Lung microvascular endothelial cell (primary cell): ENCODE data around the gene DAB2IP. TPM values are rescaled to one million over a fixed set of nuclear protein-coding genes. Genes with fewer than 3 reads are reported as not detected.
"Not testable (repeated sequence)": the region's sequence is repeated elsewhere in the genome, so short reads cannot be mapped to it uniquely, and the experiment has no call there.

ENCODE experiments used
- DNase-seq, 2 donors: peaks; one replicate each; pipeline versions ENCODE4 v3.0.0 to v3.0.0-alpha.2; 2010; ENCODE audit warnings: low read depth in 2 of 2
- total RNA-seq: library from RNA; depleted of rRNA; stranded (reverse); fragments of >200 nt; gene quantifications from 2 replicates; pipeline ENCODE4 v1.2.1, GENCODE V29; 2014

DAB2IP gene
- total RNA-seq, 1 donor from 2014 or later: 14.1 TPM

DNA sequence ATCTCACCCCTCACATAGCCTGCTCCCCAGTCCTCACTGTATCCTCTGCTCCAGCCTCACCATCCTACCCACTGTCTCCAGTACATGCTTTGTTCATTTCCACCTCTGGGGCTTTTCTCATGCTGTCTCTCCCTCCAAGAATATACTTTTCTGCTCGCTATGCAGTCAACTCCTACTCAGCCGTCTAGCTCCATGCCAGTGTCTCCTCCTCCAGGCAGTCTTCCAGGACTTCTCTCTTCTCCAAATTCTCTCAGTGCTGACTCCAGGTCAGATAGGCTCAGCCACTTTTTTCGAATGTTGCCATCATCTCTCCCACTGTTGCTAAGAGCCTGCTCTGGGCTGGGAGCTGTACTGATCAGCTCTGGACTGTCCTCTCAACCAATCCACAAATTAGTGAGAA is 8.0 kb upstream of the DAB2IP start:
- DNase-seq: no peak

DNA sequence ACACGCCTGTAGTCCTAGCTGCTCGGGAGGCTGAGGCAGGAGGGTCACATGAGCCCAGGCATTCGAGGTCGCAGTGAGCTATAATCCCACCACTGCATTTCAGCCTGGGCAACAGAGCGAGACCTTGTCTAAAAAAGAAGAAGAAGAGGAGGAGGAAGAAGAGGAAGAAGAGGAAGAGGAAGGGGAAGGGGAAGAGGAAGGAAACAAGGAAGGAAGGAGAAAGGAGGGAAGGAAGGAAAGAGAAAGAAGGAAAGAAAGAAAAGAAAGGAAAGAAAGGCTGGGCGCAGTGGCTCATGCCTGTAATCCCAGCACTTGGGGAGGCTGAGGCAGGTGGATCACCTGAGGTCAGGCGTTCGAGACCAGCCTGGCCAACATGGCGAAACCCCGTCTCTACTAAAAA is 7.4 kb upstream of the DAB2IP start:
- DNase-seq: not testable (repeated sequence)

DNA sequence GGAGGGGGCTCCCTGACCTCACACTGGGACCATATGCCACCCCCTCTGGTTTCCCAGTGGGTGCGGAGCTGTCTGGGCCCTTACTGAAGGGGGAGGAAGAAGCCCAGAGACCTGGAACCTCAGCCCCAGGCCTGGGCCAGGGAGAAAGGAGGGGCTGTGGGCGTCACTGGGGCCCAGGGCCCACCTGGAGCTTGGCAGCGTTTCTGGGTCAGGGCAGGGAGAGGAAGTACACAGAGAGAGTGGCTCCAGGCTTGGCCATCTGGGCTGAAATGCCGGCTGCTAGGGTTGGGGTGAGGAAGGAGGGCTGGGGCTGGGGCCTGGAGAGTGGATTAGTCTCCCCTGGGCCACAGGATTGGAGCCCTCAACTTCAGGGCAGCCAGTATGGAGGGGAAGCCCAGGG is 6.4 kb upstream of the DAB2IP start:
- DNase-seq: no peak

DNA sequence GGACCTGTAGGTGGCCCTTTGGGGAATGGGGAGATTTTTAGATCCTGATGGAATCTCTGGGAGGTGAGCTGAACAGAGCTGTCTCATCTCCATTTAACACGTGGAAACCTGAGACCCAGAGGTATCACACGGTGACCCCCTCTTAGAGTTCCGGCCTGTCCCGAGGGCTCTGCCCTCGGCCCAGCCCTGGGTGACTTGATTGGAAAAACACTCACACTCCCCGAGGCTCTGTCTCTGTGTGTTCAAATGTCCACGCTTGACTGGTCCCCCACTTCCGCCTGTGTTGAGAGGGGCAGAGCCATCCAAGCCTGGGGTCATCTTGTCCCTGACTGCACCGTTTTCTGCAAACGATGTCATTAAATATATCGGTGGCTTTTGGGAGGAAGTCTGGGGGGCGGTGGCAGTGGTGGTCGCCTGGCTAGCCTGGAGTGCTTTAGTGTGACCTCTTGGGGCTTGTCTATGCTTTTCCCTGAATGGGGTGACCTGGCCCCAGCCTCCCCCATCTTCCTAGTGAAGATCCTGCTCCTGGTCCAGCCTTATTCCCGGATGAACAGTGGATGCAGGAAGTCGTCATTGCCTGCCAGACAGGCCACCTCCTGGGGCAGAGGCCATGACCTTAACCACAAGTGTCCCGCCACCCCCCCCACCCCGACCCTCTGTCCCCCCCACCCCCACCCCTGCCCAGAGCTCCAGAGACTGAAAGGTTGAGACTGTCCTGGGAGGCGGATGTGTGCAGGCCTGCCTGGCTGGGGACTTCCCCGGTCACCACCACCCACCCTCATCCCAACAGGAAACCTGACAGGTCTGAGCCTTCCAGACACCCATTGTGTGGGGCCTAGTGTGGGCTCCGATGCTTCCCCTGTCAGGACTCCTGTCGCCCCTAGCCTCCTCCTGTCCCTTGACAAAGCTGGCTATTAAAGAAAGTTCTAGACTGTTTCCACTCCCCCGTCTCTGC is 5.3 kb upstream of the DAB2IP start:
- DNase-seq: peak in 1 of 2 donors; percentile 44

DNA sequence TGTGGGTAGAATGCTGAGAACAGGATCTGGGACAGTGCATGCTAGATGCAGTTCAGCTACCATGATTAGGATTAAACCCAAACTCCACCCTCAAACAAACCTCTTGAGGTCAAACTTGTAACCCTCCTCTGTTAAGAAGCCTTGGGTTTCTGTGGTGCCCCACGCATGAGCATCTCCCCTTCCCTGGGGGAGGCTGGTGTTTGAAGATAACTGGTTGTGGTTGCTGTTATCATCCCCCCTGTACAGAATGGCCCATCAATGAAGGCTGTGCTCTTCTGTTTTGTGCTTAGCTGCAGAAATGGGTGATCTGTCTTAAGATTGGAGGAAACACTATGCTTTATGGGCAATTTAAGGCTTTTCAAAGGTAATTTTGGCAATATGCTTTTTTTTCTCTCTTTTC is 4.4 kb upstream of the DAB2IP start:
- DNase-seq: no peak

DNA sequence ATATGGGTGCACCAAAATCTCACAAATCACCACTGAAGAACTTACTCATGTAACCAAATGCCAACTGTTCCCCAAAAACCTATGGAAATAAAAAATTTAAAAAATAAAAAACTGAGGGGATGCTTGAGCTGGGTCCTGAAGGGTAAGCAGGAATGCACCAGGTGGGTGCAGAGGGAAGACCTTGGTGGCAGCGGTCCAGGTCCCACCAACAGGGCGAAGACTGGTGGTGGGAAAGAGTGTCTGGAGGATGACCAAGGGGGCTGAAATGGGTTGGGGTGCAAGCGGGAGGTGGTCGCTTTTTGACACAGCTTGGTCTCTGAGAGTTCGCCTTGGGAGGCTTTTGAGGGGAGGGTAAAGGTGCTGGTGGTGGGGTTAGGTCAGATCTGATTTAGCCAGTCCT is 3.3 kb upstream of the DAB2IP start:
- no peak for DNase-seq

DNA sequence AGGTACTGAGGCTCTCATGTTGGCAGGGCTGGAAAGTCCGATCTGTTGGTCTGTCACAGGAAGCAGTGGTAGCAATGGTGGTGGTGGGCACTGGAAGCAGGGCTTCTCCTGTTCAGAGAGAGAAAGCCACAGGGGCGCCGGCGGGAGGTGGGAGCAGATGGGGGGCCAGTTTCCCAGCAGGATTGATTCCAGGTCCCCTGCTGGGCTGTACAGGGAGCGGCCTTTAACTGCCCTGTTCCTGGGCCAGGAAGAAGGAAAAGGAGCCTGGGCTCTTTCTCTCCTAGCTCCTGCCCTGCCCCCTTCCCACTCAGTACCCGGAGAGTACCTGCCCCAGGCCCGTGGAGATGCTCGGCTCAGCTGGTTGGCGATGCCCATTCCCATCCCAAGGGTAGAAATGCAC is 2.6 kb upstream of the DAB2IP start:
- no peak for DNase-seq

DNA sequence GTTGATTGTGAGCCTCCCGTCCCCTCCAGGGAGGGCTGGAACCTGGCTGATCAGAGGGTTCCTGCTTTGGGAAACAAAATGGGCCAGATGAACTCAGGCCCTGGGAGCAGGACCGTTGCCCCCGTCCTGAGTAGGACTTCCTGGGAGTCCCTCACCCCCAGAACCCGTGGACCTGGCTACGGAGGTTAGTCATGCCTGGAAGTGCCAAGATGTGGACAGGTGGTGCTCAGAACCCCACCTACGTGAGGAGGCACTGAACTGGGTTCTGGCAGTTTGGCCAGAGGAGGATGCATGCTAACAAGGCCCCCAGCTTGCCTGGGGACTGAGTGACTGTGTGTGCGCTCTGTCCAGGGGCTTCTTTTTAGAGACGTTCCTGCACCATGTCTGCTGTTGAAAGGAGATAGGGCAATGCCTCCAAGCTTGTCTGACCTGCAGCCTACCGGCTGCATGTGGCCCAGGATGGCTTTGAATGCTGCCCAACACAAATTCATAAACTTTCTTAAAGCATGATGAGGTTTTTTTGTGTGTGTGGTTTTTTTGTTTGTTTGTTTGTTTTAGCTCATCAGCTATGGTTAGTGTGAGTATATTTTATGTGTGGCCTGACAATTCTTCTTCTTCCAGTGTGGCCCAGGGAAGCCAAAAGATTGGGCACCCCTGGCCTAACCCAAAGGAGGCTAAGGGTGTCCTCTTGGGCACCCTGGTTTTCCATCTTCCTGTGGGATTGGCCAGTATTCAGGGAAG is 1.8 kb upstream of the DAB2IP start:
- DNase-seq: no peak

DNA sequence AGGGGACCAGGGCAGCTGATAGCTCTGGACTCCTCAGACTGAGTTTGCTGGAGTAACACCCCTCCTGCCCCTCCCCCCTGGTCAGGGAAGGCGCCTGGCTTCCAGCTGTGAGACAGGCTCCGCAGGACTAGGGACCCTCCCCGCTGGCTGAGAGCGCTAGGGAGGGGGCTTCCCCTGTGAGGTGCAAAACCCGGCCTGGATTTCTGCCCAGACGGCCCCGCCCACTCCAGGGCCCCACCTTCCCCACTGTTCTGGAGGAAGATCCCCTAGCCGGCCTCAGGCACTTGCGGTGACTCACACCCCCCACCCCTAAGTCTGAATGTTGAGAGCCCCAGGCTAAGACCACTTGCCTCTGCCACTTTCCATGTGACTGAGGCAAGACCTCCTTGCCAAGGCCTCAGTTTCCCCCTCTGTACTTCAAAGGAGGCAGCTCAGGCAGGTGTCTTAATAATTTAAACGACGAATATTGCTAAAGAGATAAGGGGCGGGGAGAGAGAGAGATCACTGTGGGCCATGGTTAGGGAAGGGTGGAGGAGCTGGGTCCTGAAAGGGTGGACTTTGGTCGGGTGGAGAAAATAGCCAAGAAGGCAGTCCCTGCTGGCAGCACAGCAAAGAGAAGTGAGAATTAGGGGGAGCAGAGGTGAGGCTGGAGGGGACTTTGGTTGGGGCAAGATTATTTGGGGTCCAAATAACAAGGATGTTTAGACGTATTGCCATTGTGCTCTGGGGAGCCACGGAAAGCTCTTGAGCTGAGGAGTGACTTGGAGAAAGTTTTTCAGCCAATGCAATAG is 1.0 kb upstream of the DAB2IP start:
- peak; percentile 16 to 61 for DNase-seq

DNA sequence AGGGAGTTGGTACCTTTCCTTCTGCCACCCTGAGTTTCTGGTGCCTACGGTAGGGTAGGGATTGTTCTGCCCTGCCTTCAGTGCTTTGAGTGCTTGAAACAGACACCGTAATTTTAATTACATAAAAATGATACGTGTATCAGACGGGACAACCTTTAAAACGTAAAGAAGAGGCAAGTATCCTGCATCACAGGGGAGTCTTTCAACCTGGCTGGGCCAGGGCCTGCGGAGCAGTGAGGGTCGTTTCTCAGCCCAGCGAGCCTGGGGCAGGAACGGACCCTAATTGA is 483 bp upstream of the DAB2IP start:
- no peak for DNase-seq

DNA sequence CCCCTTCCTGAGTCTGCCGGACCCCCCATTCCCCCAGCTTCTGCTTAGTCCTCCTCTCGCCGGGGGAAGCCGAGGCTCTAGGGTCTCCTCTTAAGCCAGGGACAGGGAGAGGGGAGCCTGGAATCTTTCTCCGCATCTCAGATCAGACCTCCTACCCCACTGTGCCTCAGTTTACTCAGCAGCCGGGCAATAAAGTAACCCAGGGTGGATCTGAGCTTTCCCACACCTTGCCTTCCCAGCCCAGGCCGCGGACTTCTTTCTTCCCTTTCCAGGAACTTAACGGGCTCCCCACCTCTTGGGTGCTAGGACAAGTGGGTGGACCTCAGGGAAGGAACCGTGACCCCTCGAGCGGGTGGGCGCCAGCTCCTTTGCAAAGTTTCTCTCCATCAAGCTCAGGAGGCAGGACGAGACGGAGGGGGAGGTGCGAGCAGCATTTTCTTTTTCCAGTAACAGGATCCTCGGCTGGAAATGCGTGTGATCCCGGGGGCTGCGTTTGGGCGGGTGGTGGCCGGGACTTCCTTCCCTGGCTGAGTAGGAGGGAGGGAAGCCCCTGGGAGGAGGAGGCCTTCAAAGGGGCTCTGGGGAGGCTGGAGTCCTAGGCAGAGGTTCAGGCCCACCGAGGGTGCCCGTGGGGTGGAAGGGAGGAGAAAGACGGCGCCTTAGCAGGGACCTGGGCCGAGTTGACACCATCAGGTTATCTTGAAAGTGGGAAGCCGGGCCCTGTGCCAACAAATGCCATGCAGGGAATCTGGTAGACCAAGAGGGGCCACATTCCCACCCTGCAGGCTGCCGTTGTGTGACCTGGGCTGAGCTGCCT is 795 bp downstream of the DAB2IP start:
- DNase-seq: peak; percentile 19 to 30

DNA sequence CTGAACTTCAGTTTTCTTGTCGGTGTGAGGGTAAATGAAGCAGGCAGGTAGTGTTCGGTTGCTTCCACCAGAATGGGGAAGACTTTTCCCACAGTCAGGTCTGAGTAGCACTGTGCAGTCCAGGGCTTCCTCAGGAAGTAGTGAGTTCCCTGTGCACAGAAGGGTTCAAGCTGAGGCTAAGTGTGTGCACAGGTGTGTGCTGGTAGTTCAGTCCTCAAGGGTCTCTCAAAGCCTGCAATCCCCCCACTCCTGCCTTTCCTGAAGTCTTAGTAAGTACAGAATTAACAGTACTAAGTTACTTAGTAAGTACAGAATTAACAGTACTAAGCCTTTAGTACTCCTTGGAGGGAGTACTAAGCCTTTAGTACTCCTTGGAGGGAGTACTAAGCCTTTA is 1.4 kb downstream of the DAB2IP start:
- no peak for DNase-seq

DNA sequence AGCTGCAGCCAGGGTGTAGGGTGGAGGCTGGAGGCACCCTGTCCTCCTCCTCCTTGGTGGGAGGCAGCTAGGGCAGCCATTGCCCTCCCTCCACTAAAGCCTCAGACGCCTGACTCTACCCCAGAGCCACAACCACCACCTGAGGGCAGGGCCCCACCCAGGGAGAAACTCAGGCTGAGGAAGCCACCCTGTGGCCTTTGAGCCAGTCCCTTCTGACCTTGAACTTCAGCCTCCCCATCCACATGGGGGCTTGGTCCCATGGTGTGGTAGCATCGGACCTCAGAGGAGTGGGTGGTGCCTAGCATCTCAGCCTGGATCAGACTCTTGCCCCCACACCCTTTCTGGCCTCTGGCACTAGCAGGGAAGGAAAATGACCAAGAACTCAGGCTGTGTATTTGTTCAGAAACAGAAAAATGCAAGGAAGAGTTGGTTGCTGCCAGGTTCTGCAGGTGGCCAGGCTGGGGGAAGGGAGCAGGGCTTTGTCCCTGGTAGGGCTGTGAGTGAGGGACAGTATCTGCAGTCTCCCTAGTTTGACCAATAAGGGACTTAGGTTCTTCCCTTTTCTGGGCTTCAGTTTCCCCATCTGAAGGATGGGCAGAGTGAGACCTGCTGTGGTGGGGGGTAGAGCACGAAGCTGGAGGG is 3.2 kb downstream of the DAB2IP start:
- DNase-seq: no peak

DNA sequence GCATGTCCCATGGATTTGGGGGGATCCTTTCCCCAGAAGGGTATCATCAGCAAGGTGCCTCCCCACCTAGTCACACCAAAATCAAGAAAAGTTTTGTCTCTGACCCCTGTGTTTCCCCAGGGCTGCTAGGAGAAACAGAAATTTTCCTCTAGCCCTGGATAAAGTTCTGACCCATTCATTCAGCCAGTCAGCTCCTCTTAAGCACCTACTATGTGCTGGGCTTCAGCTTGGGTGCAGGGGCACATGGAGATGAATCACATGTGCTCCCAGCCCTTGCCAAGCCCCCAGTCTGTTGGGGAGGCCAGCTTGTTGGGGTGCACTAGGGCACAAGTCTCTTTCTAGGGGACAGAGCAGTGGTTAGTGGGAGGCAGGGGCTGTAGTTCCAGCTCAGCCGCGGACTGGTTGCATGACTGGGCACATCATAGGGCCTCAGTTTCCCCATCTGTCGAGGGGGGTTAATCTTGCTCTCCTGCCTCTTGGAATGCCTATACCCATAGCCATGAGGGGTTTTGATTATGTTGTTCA is 3.9 kb downstream of the DAB2IP start:
- no peak for DNase-seq

DNA sequence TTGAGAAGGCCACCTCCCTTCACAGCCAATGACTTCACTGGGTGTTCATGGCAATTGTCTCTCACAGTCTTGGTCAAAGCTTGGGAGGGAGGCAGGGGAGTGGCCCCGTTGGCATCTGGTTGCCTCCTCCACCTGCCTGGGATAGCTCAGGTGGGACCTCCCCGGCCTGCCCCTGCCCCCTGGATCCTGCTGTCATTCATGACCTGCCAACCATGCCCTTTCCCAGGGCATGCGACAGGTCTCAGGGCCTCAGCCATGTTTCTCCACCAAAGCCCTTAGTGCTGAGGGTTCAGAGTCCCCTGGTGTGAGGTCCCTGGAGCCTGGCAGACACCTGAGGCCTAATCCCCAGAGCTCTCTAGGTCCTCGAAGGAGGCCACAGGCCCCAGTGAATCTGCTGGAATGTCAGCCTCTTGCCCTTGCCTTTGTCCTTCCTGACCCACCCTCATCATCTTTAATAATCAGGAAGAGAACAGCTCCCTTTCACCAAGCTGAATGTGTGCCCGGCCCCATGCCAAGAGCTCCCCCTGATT is 5.6 kb downstream of the DAB2IP start:
- DNase-seq: no peak

DNA sequence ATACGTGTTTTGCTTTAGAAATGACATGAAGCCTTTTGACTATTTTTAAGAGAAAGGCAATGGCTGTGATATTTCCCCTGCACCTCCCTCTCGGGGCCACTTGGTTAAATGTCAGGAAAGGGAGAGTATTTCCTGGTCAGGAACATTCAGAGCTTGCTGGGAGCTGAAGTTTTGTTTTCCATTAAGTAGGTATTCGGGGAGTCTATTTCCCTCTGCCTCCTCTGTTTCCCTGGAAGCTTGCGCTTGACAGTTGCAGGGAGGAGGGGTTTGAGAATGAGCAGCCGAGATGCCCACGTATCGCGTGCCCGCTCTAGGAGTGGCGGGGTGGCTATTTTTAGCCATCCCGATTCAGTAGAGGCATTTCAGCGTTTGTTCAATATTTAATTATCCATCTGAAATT is 6.7 kb downstream of the DAB2IP start:
- DNase-seq: peak; percentile 16 to 72

DNA sequence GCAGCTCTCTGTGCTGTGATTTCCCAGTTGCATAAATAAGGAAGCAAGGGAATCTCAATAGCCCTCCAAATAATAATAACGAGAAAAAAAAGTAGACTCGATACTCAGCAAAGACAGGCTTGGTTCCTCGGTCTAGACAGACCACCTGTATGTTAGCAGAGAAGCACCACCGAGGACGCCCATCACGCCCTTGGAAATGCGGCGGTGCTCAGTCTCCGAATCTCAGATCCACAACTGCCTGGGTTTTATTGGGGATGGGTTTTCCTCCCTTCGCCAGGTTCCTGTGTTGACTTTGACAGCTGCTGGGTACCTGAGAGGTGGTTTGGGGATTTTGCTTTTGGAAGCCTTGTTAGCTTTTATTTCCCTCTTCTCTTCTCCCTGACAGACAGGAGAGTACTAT is 7.2 kb downstream of the DAB2IP start:
- DNase-seq: no peak

DNA sequence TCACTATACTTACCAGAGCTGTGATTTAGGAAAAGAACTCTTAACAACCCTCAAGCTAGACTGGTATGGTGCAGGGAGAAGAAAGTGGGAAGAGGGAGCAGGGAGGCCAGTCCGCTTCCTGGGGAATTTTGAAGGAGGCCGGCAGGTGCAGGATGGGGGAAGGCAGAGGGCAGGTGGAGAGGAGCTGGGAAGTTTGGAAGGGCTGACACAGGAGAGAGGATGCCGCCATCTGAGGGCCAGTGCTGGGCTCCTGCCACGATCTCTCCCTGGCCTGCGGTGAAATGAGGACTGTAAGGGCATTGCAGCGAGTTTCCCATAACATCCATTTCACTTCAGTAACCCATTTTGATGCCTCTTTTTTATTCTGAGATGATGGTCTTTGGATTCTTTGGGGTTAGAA is 8.9 kb downstream of the DAB2IP start:
- DNase-seq: no peak

DNA sequence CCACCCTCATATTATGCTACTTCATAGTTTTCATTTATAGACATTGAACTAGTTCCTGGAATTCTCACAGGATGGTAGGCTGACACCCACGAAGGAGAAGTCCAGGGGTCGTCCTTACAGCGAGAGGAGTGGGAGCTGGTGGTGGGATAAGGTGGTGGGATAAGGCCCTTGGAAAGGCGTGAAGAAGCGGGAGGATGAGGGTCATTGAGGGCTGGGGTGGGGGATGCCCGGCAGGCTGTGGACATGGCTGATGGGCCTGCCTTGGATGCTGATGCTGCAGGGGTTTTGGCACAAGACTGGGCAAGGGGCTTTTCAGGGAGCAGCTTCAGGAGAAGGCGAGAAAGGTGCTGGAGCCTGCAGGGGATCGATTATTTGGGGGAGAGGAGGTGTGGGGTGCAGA is 9.4 kb downstream of the DAB2IP start:
- no peak for DNase-seq

DNA sequence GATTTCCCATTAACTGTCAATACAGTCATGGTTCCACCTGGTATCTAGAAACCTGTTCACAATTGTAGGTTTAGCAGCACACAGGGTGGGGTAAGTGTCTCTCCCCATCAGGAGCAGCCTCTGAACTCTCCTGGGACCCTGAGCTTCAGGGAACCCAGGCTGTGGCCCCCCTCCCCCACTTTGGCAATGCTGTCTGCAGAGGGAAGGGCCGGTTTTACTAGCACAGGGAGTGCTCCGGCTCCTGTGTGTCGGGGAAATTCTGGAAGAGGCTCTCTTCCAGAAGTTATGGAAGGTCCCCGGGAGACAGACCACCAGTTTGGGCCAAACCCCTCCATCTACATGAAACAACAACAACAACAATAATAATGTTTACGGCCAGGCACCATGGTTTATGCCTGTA is 9.9 kb downstream of the DAB2IP start:
- no peak for DNase-seq
